HK-2 (cell line): ENCODE data around the gene CPM.
"Not testable (repeated sequence)": the region's sequence is repeated elsewhere in the genome, so short reads cannot be mapped to it uniquely, and the experiment has no call there.

Source experiments
- DNase-seq: peaks from one replicate; pipeline ENCODE4 v3.0.0-alpha.2; 2018; ENCODE audit not compliant: unreplicated experiment

The CPM gene

DNA sequence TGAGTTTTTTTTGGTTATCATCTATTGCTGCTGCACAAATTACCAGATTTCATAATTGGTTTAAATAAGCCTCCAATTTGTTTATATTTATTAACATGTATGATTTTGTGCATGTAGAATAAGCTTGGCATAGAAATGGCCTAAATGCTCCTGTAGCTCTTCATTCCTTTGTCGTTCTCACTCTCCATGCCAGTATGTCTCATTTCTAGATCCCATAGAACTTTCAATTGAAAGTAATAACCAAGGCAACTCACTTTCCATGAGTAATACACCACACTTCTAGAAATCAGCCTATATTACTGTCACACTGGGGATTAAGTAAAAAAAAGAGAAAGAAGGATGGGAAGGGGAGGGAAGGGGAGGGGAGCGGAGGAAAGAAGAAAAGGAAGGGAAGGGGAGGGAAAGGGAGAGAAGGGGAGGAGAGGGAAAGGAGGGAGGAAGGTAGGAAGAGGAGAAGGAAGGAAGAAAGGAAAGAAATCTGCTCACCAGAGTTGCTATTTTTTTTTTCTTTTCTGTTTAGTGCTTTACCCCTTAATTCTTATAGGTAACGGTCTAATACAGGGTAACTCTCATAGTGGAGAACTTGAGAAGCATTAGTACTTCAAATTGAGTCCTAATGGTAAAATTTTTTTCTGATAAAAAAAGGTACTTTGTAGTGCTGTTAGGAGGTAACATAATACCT is 79.4 kb downstream of the CPM start:
- DNase-seq = no peak

DNA sequence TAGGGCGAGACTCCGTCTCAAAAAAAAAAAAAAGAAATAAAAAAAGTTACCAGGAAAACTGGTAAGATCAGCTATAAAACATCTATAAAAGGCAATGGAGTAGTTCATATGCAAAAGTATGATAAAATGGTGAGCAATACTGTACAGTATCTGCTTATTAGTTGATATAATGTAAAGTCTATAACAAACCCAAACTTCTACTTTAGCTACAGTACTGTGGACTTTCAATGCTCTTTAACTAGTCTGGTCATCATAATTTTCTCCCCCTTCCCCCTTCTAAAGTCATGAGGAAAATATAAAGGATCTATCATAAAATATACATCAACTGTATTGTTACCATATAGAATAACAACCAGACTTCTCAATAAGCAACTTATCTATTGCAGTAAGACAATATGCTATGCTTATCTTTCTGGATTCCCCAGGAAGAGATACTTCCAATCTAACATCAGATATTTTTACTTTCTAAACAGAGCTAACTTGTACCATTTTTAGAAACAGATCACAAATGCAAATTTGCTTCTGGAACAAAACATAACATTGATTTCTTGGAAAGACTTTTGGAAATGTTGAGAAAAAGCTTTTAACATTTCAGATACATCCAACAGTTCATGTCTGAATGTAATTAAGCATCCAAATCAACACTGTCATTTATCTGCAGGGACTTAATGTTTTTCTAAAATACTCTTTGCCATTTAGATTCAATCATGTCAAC is 81.2 kb downstream of the CPM start:
- no peak for DNase-seq

DNA sequence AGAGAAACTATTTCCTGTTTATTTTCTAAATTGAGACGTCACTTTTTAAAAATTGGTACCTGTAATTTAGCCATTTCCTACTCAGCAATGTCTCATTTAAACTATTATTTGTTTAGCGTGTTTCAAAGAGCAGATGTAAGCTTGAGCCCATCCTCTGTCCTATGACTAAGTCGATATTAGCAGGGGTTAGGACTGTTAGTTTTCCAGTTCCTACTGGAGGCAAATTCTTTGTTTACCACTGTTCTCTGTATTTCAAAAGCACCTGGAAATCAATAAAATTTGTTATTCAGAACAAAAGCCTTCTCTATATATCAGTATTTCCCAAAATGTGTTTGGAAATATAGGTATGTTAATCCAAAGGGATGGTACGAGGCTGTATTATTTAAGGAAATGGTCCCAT is 82.6 kb downstream of the CPM start:
- no peak for DNase-seq

- no peak for DNase-seq
Observed at GRCh38 chr12:68846811-68847210, 86.2 kb downstream of the CPM start.

- no peak for DNase-seq
Observed at GRCh38 chr12:68844788-68845695, 87.9 kb downstream of the CPM start.

- DNase-seq = no peak
Observed at GRCh38 chr12:68844318-68844745, 88.6 kb downstream of the CPM start.

DNA sequence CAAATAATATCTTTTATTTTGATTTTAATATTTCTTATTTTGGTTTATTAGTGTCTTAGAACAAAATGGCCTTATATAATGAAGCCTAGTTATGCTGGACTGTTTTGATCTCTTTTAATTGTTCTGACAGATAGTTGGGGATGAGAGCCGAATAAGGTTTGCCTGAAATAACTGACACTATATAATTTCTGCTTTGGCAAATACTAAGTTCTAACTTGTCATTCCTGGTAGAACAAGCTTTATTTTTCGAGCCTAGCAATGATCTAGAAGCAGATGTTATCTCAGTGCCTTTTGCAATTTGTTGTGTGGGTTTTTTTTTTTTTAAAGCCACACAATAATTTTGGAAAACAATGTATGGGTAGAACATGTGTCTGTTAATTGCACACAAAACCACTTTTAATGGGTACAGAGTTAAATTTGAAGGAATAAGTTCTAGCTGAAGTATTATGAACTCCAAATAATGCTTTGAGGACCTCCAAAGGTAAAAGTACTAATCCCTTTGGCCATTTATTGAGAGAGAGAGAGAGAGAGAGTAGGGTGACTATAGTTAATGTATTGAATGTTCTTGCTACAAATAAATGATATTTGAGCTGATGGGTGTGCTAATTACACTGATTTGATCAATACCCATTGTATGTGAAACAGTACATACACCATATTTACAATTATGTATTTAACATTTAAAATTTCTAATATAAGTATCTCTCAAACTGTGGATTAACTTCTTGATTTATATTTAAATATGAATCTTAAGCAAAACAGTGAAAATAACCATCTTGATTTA is 90.0 kb downstream of the CPM start:
- no peak for DNase-seq

GRCh38 chr12:68842123-68842522 is 90.8 kb downstream of the CPM start:
- DNase-seq = no peak

GRCh38 chr12:68841717-68842116 is 91.3 kb downstream of the CPM start:
- DNase-seq = no peak

- DNase-seq = not testable (repeated sequence)
Observed at GRCh38 chr12:68841175-68841574, 91.8 kb downstream of the CPM start.

- DNase-seq = no peak
Observed at GRCh38 chr12:68839183-68840147, 93.5 kb downstream of the CPM start.

DNA sequence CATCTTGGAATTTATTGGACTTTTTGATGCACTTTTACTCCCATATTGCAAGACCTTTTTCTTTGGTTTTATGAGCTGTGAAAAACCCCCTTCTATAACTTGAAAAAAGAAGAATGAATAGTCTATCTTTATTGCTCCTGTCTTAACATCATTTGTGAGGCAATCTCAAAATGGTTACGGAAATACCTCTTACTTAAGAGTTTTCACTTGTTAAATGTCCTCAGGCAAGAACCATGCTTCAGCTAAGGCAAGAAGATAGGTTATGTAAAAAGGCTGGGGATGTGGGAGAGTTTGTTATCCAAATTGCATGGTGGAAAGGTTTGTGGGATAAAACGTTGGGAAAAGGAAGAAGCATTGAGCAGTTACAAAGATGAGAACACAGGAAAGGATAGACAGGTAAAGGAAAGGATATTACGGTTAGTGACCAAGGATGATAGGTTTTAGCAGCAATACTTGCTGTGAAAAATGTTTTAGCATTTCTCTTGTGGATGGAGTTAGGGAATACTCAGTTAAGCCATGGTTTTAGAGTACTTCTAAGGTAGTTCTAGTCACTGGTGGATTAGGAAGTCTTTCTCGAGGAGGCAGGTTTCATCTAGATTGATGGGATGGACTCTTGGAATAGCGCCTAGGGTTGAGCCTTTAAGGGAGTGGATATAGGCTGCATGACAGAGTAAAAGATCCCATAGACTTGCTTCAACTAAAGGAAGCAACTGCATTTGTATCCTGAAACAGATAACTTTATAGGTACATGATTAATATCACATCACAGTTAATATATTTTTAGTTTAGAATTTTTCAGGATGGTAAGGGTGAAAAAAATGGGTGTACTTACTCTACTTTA is 94.7 kb downstream of the CPM start:
- no peak for DNase-seq

GRCh38 chr12:68837215-68837614 is 95.8 kb downstream of the CPM start:
- DNase-seq = no peak

GRCh38 chr12:68835333-68835908 is 97.5 kb downstream of the CPM start:
- no peak for DNase-seq

DNA sequence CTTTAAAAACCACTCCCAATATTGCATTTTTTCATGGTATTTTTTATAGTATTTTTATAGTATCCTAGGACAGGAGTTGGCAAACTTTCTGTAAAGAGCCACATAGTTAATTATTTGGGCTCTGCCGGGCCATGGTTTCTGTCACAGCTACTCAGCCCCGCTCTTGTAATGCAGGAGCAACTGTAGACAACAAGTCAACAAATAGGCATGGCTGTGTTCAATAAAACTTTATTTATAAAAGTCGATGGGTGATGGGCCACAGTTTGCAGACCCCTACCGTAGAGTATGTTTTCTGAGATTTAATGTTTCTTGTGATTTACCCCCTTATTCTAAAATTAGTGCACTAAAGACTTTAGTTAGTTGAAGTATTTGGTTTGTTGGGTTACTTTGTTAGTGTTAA is 99.5 kb downstream of the CPM start:
- no peak for DNase-seq

GRCh38 chr12:68832504-68832867 is 100.5 kb downstream of the CPM start:
- no peak for DNase-seq

DNA sequence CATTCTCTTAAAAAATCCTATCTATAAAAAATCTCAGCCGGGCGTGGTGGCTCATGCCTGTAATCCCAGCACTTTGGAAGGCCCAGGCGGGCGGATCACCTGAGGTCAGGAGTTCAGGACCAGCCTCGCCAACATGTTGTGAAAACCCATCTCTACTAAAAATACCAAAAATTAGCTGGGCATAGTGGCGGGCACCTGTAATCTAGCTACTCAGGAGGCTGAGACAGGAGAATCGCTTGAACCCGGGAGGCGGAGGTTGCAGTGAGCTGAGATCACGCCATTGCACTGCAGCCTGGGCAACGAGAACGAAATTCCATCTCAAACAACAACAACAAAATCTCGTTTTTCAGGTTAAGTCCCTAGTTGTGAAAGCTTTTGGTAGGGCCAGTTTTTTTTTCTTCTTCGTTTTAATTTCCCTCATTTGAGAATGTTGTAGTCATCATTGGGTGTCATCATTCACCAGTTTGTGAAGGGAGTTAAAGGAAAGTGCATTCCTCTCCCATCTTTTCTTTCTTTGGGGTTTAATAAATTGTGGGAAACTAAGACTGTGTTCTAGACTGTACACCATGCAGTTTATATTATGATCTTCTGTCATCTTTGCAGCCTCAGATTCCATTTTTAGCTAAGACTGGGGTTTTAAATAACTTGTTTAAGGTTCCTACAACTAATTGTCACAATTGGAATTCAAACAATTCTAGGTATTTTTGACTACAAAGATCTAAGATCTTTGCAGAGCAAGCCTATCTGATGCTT is 101.0 kb downstream of the CPM start:
- DNase-seq = no peak

GRCh38 chr12:68831272-68831671 is 101.7 kb downstream of the CPM start:
- no peak for DNase-seq

DNA sequence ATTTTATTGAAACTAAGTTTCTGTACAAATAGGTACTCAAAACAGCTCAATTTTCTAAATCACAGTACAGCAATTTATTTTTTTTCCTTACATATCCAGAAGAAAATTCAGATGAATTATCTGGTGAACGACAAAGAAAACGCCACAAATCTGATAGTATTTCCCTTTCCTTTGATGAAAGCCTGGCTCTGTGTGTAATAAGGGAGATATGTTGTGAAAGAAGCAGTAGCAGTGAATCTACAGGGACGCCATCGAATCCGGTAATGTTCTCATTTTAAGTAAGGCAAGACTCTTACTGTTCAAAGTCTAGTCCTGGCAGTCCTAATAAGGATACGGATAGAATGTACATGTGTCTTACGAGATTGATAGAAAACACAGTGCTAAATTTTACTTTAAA is 104.3 kb downstream of the CPM start:
- DNase-seq = no peak
